ENCODE data around the gene SLC38A2.
A peak's percentile ranks its signal among the peaks of the same experiment; 100 is the strongest.
"Not testable (repeated sequence)": the region's sequence is repeated elsewhere in the genome, so short reads cannot be mapped to it uniquely, and the experiment has no call there.

The SLC38A2 gene

DNA sequence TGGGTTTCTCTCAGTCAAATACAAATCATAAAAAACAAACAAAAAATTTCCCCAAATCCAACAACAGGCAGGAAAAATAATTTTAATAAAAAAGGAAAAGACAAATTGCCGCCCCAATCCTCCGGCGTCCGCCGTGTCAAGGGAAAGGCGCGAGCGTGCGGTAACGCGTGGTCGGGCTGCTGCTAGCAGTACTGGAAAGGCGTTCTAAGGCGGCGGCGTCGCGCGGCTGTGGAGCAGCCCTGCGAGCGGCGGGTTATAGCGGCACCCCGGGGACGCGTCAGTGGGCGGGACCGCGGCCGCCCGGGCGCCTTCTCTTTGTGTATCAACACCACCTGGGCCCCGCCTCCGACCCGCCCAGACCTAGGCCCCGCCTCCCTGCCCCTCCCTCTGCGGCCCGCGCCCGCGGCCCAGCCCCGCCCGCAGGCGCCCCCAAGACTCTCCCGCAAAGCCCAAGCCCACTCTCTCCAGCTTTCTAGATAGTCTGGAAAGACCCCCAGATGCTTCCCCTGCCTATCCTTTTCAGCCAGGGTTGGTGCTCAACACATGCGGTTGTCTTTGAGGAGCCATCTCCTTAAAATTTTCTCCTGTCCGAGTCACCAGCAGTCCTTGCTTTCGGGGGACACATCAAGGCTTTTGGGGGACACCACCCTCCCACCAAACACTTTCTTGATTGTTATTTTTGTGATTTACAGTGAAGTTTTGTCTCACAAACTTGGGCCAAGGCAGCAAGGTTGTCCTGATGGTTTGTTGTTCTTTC, at the start of gene SLC38A2:
SLC38A2 (minus strand) TSS at position 230 of the 757 bp plus-strand sequence. CDS start 1,480 bp downstream, outside the sequence.
- peak; percentile 98 for DNase-seq

DNA sequence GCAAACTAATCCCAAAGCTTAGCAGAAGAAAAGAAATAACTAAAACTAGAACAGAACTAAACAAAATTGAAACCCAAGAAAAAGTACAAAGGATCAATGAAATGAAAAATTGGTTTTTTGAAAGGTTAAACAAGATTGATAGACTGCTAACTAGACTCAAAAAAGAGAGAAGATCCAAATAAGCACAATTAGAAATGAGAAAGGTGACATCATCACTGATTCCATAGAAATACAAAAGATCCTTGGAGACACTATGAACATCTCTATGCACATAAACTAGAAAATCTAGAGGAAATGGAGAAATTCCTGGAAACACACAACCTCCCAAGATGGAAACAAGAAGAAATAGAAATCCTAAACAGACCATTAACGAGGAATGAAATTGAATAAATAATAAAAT, 47.1 kb upstream of the SLC38A2 start:
- no peak for DNase-seq

DNA sequence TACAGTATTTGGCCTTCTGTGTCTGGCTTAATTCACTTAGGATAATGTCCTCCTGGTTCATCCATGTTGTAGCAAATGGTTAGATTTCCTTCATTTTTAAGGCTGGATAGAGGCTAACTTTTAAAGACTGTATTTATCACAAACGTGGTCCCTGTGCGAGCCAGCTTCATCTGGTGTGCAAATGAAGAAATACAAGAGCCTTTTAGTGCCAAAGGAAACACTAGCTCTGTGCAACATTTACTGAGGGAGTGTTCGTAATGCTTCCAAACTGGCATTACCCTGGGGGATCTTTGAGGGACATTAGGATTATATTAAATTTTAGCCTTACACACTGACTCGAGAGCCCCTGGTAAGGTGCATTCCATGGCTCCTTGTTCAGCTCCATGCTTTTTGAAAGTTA, 43.0 kb upstream of the SLC38A2 start:
- DNase-seq = no peak

DNA sequence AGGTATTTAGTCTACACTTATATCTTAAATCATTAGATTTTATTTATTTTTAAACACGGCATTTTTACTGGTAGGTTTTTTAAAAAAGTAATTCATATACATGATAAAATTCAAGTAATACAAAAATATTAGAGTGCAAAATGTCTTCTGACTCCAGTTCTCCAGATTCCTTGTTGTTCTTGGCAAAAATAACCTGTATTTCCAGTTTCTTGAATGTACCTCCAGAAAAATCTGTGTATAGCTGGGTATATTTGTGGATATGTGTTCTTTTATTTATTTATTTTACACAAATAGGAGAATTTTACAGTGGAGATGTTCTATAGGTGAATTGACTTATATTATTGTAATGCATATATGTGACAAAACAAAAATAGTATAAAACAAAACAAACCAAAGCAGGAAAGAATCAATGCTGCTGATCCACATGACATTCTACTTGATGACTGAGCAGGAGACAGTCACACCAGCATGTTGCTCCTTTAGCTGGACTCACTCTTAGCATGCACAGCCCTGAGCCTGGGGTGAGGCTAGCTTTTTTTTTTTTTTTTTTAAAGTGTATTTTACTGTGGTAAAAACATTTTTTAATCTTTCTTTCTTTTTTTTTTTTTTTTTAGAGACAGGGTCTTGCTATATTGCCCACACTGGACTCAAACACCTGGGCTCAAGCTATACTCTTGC, 42.2 kb upstream of the SLC38A2 start:
- no peak for DNase-seq

DNA sequence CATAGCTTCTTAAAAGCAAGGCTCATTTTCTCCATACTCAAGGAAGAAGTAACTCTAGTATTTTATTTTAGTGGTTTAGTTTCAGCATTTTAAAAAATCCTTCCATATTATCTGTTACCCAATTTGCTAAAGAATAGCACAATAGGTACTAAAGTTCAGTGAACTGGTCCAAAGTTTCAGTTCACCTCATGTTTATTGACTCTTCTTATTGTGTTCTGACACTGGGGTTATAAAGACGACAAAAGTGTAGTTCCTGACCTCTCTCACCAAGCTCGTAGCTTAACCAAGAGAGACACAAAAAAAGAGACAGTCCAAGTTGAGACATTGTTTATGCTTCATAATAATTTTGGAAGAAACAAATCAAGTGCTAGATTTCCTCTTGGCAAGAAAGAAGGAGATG, 40.8 kb upstream of the SLC38A2 start:
- no peak for DNase-seq

DNA sequence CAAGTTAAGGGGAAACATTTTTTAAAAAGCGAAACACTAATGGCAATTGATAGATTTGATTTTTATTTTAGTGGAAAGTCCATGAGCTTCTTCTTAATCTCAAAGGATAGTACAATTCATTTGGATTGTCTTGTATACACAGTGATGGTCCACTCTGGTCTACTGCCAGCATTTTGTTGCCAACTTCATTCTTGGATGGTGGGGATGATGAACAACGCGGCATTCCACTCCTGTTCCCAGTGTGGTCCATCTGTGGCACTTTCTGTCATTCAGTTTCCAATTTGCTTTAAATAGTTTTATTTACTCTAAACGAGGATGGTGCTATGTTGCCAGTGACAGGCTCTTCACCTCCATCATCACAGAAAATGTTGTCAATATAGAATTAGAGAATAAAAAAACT, 40.3 kb upstream of the SLC38A2 start:
- no peak for DNase-seq

DNA sequence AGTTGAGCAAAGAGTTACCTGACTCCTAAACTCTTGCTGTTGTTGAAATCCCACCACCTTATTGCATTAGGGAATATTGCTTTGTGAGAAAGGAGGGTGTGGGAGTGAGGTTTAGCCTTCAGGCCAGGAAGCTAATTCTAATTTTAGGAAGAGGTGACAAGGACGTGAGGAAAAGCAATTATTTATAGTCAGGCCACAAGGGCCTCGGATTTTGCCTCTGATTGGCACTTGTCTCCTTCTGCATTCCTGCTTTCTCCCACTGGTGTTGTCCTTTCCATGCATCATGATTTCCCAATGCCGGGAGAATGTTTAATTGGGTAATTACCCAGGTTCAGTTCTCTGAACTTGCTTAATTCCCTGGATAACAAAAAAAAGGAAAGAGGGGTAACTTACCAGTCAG, 37.9 kb upstream of the SLC38A2 start:
- no peak for DNase-seq

DNA sequence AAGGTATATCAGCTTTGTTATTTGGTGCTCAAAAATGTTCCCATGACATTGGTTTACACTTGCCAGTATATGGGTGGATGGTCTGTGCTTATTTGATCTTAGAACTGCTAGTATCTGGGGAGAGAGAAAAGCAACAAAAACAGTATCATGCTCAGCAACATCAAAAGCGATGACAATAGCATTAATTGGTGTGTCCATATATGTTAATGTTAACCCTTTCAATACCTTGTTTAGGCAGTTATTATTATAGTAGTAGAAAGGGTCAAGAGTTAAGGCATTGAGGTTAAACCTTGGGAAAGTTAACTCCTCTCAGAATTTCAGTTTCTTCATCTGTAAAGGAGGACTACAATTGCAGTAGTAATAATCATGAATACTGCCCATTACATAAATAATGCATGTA, 37.4 kb upstream of the SLC38A2 start:
- DNase-seq = no peak

DNA sequence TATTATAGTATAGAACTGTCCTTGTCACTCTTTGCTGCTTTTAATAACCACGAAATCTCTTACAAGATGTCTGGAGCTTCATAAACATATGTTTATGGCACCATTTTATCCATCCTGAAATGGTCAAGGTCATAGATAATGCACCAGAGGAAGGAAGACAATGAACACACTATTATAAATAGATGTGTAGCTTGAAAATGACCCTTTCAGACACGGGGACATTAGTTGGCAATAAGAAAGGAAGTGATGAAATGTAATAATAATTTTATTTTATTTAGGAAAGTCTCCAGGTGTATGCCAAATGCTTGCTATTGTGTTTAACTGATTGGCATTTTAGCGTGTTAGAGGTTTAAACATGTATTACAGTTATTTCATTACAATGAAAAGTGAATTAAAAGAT, 36.8 kb upstream of the SLC38A2 start:
- DNase-seq = no peak

DNA sequence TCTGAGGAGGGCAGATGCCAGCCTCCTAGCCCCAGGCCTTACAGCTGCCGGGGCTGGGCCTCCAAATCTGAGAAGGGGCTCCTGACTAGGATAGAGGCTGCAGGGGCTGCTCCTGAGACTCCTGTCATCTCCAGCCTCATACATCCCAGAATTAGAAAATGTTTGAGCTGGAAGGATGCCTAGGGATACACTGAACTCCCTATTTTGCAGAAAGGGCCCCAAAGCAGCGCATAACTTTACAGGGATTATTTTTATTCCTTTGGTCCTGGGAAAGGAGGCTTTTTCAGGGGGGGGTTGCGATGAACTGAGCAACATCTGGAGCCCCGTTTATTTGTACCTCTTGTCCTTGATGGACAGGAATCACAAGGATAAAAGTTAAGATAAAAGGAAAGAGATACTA, 35.9 kb upstream of the SLC38A2 start:
- no peak for DNase-seq

DNA sequence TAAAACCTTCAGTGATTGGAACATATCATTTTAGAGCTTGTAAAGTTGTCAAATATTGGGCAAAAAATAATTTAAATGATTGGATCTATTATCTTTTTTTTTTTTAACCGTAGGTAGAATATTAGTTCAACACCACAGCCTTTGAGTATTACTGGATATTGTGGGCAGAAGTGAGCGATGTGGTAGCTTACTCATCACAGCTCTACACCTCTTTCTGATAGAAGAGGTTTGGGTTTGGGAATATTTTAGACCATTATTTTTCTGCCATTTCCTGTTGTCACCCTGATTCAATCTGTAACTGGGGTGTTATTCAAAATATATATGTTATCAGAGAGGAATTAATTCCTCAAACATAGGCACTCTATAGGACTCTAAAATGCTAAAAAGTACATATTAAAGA, 34.8 kb upstream of the SLC38A2 start:
- DNase-seq = no peak

DNA sequence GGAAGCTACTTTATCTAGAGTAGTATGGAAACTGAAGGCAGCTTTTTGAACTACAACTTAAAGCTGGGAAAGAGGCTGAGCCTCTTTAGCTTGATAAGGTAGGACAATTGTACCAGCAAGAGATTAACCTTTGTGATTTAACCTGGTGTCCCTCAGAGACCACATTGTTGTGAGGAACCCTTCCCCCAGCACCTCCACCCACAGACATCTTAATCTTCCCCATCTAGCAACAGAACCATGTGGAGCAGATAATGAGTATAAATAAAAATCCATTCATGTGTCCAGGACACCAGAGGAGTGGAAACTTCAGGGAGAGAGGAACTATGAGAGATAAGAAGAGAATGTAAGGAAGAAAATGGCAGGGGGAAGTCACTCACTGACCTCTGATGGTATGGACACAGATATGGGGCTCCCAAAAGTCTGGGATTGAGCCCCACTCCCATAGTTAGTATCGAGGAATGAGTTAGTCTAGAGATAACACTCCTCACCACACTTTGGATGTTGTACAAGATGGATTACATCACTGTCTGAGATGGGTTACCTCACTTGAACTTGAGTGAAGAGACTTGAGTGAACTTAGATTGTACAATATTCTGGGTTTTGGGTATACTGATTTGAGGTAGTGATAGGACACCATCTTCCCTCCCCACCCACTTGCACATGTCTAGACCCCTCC, 33.9 kb upstream of the SLC38A2 start:
- DNase-seq = no peak

DNA sequence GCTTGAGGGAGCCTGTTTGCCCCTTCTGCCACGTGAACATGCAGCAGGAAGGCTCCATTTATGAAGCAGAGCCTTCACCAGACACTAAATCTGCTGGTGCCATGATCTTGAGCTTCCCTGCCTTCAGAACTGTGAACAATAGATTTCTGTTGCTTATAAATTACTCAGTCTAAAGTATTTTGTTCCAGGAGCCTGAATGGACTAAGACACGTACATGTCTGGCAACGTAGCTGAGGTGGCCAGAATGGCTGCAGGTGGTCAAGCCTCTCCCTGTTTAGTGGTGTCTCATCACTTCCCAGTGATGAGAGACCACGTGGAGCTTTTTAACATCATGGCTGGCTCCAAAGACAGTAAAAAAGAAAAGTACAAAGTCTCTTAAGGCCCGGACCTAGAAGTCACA, 32.2 kb upstream of the SLC38A2 start:
- no peak for DNase-seq

DNA sequence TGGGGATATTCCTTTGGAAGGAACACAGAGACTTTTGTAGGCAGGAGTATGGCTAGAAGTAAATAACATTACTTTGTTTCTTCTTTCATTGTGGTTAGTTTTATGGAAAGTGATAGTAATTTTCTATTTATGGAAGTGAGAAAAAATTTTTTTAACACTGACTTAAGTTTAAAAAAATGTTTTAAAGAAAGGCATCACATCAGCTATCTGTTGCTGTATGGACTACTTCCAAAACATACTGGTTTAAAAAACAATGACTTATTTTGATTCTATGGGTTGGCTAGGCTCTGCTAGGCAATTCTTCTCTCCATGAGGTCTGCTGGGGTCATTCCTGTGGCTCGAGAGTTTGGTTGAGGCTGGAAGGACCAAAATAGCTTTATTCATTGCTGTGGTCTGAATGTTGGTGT, 31.7 kb upstream of the SLC38A2 start:
- DNase-seq = no peak

DNA sequence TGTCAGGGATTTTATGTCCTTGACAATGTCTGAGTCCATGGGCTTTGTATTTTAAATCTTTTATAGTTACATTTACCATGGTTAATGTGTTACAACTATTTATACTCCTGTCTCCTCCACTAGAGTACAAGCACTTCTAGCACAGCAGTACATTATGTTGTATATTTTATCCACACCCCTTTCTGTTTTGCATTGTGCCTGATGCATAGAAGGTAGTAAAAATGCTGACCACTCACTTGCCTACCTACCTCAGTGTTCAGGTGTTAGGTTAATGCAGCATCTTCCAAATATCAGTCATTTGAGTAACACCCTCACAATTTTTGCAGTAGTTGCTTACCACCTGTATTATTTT, 31.1 kb upstream of the SLC38A2 start:
- DNase-seq = no peak

DNA sequence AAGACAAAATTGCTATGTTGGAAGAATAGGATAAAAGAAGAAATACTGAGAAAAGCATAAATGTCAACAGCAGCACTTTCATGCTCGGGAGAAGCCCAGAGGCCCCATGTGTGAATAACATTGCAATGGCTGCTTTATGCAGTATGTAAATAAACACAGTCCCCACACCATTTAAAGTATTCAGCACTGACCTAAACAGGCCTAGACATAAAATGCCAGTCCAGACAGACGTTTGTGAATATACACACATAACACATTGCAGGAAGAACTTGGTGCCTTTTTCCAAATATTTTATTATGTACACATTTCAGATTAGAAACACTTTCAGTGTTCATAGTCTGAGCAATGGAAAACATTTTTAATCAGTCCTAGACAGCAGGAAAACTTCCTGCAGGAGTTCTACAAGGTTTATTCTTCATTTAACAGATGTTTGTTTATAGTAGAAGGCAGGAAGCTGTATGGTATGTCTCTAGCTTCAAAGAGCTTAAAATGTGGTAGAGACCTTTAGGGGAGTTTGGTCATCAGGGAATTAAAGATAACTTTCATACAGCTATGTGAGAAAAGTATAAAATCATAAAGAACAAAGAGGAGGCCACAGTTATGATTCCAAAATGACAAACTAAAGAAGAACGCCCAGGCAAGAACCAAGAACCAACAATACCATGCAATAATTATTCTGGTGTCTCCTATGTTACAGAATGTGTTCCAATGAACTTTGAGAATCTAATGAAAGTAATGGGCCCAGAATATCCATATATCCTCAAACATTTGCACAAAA, 30.6 kb upstream of the SLC38A2 start:
- no peak for DNase-seq

DNA sequence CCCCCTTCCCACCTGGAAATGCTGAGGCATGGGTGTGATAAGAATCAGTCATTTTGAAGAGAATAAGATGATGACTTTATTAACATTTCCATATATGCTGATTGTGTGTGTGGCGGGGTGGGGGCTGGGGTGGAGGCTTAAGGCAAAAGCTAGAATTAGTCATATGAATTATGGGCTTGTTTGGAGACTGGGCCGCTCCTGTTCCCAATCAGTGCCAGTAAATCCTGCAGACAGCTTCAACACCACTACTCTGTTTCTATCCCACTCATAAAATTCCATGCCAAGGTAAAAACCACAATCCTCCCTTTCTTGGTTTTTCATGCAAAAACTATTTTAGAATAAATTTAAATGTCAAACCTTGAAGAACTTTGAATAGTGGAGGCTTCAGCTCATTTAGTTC, 29.9 kb upstream of the SLC38A2 start:
- DNase-seq = no peak

DNA sequence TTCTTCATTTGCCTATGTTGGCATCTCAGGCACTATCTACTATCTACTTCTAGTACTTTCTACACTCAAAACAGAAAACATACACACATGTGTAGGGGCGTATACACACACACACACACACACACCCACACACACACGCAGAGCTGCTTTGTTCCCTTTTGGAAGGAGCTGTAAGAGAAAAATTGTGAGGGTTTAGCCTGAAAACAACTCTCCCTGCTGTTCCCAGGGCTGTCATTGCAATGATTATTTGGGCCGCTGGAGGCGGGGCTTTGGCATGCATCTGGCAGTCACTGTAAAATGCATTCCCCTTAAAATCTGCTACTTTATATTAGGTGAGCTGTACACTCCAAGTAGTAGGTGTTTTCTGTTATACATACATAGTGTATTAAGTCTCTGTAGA, 29.1 kb upstream of the SLC38A2 start:
- DNase-seq = no peak

DNA sequence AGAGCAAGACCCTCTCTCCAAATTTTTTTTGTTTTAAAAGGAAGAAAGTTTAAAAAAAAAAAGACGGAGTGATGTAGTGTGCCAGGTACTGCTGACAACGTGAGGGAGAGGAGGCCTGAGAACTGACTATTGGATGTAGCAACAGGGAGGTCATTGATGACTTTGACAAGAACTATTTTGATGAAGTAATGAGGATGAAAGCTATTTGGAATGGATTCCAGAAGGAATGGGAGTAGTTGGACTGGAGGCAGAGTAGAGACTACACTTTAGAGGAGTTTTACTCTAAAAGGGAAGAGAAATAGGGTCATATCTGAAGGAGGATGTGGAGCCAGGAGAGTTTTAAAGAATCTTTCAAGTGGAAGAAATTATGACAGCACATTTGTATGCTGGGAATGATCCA, 27.8 kb upstream of the SLC38A2 start:
- no peak for DNase-seq

DNA sequence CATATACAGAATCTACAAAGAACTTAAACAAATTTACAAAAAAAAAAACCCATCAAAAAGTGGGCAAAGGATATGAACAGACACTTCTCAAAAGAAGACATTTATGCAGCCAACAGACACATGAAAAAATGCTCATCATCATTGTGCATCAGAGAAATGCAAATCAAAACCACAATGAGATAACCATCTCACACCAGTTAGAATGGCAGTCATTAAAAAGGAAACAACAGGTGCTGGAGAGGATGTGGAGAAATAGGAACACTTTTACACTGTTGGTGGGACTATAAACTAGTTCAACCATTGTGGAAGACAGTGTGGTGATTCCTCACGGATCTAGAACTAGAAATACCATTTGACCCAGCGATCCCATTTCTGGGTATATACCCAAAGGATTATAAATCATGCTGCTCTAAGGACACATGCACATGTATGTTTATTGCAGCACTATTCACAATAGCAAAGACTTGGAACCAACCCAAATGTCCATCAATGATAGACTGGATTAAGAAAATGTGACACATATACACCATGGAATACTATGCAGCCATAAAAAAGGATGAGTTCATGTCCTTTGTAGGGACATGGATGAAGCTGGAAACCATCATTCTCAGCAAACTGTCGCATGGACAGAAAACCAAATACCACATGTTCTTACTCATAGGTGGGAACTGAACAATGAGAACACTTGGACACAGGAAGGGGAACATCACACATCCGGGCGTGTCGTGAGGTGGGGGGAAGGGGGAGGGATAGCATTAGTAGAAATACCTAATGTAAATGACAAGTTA, 27.1 kb upstream of the SLC38A2 start:
- not testable (repeated sequence) for DNase-seq

DNA sequence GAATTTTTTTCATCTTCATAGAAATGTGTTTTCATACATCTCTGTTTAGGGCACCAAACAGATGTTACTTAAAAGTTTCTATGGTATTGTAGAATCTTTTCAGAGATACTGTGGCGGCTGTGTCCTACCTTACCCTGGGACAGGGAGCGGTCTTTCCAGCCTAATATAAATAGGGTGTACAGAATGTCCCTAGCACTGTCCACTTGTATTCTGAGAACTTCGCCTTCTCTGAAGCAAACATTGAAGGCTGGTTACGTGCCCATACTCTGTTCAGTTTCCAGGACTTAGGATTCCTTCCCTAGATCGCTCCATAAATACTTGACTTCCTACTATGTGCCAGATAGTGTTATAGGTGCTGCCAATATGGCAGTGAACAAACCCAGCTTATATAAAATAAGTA, 24.3 kb upstream of the SLC38A2 start:
- no peak for DNase-seq

DNA sequence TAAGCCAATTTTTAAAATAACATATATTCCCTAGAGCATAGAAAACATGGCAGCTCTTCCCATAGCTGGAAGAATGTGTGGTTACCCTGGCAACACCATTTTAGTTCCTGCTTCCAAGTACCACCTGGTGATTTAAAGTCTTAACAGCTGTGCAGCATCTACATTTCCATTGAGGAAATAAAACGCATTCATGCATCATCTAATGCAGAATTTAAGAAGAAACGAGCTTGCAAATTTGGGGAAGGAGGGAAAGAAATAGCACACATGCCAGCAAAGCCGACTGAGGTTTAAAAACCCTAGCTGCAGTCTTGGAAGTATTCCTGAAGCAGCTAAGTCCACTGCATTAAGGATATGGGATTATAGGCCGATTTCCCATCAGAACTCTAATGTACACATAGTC, 22.8 kb upstream of the SLC38A2 start:
- DNase-seq = no peak

DNA sequence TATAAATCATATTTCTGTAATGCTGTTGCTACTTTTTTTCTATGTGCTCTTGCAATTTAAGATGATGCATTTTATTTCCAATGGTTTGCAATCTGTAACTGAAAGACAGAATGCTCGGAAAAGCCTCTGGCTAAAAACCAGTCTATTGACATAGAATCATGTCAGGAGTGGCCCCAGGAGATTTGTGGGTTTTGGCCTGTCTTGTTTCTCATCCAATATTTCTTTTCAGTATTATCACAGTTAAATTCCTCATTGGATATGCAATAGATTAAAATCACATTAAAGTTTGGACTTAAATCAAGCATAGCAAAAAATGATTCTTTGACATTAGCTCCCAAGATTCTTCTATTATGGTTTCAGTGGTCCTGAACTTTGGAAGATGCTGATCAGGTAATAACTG, 19.1 kb upstream of the SLC38A2 start:
- DNase-seq = no peak

Data from activated CD4-positive, alpha-beta T cell treated with anti-CD3 and anti-CD28 coated beads for 48 hours (primary cell).